Measurements from ENCODE around the gene VPS13A. TPM values are rescaled to one million over a fixed set of nuclear protein-coding genes. Genes with fewer than 3 reads are reported as not detected.

Gene VPS13A
- total RNA-seq, 1 experiment from 2014 or later: 52.8 TPM

DNA sequence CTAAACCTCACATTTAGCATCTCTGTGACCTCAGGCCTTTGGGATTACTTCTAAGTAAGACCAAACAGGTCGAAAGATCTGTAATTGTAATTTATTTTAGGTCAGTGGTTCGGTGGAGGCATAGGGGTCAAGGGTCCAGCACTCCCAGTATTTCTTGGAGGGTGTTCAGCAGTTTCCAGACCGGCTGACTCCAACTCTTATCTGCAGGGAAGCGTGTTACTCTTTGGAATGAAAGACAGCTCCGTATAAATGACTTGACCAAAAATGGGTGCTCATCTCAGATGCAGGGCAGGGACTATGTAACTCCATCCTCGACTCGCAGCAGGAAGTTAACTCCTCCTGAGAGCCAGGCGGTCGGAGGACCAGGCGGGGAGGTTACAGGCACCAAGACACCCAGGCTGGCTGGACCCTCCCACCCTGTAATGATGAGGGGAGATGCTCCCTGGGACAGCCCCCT, 620 bp upstream of the VPS13A start:
- intact Hi-C loops (cut with micrococcal nuclease): no loop called here
- H3K79me2 ChIP-seq (ENCODE audit: insufficient read depth, low read length): peaks cover 43% of the 10 kb centered on the region
- CTCF ChIA-PET: interaction anchor here (0.7 to 2.6 kb wide), 7 partner anchors 10 to 257 kb away, joined by 3 to 24 read pairs (median 3); no protein-coding TSS in a partner anchor
- TF ChIP-seq JUND (IDR thresholded peaks at IDR 0.05): no peak
- no peak for TF ChIP-seq EZH2 (IDR thresholded peaks at IDR 0.05)
- TF ChIP-seq SRF (IDR thresholded peaks at IDR 0.05; ENCODE audit: low read depth): no peak
- no peak for TF ChIP-seq CBX3 (IDR thresholded peaks at IDR 0.05; ENCODE audit: low read depth)
- TF ChIP-seq POLR2A (IDR thresholded peaks at IDR 0.05; ENCODE audit: borderline replicate concordance, extremely low read depth, insufficient read depth, insufficient read length): no peak
- no peak for TF ChIP-seq SP1 (IDR thresholded peaks at IDR 0.05; ENCODE audit: low read depth)
- no peak for TF ChIP-seq YY1 (IDR thresholded peaks at IDR 0.05; ENCODE audit: extremely low read depth, insufficient replicate concordance, low read depth, low read length)
- no peak for TF ChIP-seq FOSL1 (IDR thresholded peaks at IDR 0.05; ENCODE audit: low read depth)
- no peak for TF ChIP-seq POLR2AphosphoS5 (IDR thresholded peaks at IDR 0.05; ENCODE audit: low read depth, low read length)
- no peak for TF ChIP-seq TCF7L2 (IDR thresholded peaks at IDR 0.05; ENCODE audit: borderline replicate concordance, extremely low read depth, insufficient read depth, insufficient read length)
- TF ChIP-seq ZFX (IDR thresholded peaks at IDR 0.05): no peak
- peak overlapping the region; percentile 81 for H3K4me2 ChIP-seq (ENCODE audit: low read length)
- RAD21 ChIA-PET (ENCODE audit: low non-redundant PET in 1 of 2, low total read pairs in 2 of 2, uncharacterized antibody in 2 of 2, unreplicated experiment in 2 of 2): no interaction called here
- H2AFZ ChIP-seq (ENCODE audit: low read depth, low read length, poor library complexity, severe bottlenecking): peak overlapping the region; percentile 95
- ATAC-seq (no peak), DNase-seq (ENCODE audit: low read depth, low spot score) (no peak)
- POLR2A ChIA-PET: interaction anchor here (0.8 kb wide), 1 partner anchor 26 kb away, joined by 3 read pairs; no protein-coding TSS in a partner anchor
- no TSS peak for BruUV-seq (replicated peaks)
- H3K4me1 ChIP-seq (ENCODE audit: control insufficient read depth in 1 of 2, insufficient read depth in 2 of 2, low read length in 2 of 2): peaks cover 4 to 14% of the 10 kb centered on the region in 2 experiments; a peak in 2 of 4 replicates
- no peaks in the 10 kb centered on the region for H3K9me3 ChIP-seq (ENCODE audit: control insufficient read depth in 1 of 2, insufficient read depth in 1 of 2, low read depth in 1 of 2, low read length in 2 of 2)
- no peaks in the 10 kb centered on the region for H3K27me3 ChIP-seq (ENCODE audit: insufficient read depth, low read length)
- peak overlapping the region; percentile 83 for H3K27ac ChIP-seq (ENCODE audit: low read depth, low read length)
- H3K4me3 ChIP-seq (replicated peaks in 1 of 2; ENCODE audit: low read depth in 1 of 2, low read length in 2 of 2): peak overlapping the region; percentile 68 to 70
- H3K36me3 ChIP-seq (ENCODE audit: control insufficient read depth in 1 of 2, insufficient read depth in 2 of 2, low read length in 2 of 2): no peaks in the 10 kb centered on the region
- H4K20me1 ChIP-seq (ENCODE audit: insufficient read depth): no peaks in the 10 kb centered on the region
- H3K9me2 ChIP-seq (ENCODE audit: insufficient read depth): no peaks in the 10 kb centered on the region
- H3K9ac ChIP-seq (ENCODE audit: low read length): peak overlapping the region; percentile 81

Data from HCT116 (cell line).